ENCODE measurements around the gene OPTN.

Gene OPTN

DNA sequence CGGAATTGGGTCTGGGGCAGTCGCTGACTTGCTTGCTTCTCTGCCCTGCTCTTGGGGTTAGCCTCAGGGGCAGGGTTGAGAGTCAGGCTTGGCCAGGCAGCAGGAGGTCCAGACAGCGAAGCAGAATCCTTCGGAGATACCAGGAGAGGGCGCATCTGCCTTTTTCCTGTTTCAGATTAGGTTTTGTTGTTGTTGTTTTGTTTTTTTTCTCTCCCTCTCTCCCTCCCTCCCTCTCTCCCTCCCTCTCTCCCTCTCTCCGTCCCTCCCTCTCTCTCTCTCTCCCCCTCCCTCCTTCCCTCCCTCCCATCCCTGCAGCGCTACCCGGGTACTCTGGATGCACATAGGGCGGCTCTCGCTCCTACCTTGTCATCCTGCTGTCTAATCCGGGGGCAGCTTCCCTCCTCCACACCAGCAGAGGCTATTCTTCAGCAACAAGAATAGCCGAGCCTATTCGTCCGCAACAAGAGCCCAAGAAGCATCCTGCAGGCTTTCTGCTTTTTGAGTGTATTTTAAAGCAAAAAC is 758 bp upstream of the OPTN start:
- peak overlapping the region; percentile 40 for H3K27ac ChIP-seq
- TF ChIP-seq, protein P1, sequence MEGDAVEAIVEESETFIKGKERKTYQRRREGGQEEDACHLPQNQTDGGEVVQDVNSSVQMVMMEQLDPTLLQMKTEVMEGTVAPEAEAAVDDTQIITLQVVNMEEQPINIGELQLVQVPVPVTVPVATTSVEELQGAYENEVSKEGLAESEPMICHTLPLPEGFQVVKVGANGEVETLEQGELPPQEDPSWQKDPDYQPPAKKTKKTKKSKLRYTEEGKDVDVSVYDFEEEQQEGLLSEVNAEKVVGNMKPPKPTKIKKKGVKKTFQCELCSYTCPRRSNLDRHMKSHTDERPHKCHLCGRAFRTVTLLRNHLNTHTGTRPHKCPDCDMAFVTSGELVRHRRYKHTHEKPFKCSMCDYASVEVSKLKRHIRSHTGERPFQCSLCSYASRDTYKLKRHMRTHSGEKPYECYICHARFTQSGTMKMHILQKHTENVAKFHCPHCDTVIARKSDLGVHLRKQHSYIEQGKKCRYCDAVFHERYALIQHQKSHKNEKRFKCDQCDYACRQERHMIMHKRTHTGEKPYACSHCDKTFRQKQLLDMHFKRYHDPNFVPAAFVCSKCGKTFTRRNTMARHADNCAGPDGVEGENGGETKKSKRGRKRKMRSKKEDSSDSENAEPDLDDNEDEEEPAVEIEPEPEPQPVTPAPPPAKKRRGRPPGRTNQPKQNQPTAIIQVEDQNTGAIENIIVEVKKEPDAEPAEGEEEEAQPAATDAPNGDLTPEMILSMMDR (IDR thresholded peaks at IDR 0.05) = peak; percentile 55; the same call in 1 of the 2 replicates
- no peak for TF ChIP-seq ZFX (IDR thresholded peaks at IDR 0.05; ENCODE audit: borderline replicate concordance)

DNA sequence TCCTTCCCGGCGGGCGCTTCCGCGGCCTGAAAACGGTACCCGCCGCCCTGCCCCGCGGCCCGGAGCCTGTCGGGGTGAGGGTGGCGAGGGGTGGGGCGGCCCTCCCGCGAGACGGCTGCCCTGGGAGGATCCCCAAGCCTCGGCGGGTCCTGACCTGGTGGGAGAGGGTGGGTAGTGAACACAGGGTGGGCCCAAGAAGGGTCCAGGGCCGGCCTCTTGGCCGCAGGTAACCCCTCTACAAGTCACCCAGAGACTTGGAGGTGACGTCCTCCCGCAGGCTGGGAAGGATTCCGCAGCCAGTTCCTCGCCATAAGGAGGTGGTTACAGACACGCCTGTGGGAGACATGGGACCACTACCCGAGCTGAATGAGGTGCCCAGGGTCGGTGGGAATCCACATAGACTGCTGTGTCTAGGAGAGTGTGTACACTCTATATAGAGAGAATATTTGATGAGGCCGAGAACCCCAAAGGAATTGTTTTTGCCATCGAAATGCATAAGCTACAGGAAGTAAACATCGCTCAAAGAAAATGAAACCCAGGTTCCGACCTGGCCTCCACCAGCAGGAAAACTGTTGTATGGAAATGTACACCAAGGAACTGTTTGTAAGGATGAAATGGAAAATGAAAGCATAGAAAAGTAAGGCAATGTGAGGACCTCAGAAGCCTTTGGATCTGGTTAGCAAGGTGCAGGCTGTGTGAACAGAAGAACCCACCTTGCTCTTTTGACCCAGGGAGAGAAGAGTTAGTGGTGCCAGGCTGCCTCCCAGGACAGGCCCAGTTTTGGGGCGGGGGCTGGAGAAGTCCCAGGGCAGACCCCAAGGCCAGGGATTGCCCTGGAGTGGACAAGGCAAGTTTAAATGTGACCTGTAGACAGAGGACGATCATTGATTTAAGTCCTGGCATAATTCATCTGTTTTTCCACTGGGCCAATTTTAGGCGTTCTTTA is 659 bp downstream of the OPTN start:
- H3K27ac ChIP-seq = no peak overlapping the region; the same call in 1 of the 2 replicates

DNA sequence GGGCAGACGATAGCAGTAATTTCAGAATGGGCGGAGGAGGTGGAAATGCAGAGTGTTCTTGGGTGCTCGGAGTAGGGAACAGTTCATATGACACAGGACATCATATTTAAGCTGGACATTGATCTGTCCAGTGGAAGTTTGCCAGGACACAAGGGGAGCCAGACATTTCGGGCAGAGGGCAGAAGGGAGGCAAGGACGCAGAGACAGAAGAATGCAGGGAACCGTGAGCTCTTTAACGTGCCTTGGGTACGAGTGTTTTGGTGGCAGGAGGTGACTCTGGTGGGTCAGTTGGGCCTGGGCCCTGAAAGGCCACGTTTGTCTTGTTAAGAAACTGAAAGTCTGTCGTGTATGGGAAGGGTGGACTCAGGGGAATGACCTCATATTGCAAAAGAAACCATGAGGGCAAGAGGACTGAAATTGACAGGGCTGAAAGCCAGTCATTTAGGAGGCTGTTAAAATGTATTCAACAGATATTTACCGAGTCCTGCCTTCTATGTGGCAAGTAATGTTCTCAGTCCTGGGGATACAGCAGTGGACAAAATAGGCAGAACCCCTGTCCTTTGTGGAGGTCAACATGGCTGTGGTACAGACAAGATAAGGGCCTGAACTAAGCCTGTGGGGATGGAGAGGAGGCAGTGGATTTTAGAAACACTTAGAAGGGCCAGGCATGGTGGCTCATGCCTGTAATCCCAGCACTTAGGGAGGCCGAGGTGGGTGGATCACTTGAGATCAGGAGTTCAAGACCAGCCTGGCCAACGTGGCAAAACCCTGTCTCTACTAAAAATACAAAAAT is 2.2 kb downstream of the OPTN start:
- no peak overlapping the region for H3K27ac ChIP-seq
- TF ChIP-seq, protein P1 (IDR thresholded peaks at IDR 0.05) = no peak
- no peak for TF ChIP-seq ZFX (IDR thresholded peaks at IDR 0.05; ENCODE audit: borderline replicate concordance)

More for the DNA sequence above, 659 bp downstream of the OPTN start:
- TF ChIP-seq ZFX (IDR thresholded peaks at IDR 0.05; ENCODE audit: borderline replicate concordance) = no peak
- TF ChIP-seq, protein P1 (IDR thresholded peaks at IDR 0.05) = no peak

DNA sequence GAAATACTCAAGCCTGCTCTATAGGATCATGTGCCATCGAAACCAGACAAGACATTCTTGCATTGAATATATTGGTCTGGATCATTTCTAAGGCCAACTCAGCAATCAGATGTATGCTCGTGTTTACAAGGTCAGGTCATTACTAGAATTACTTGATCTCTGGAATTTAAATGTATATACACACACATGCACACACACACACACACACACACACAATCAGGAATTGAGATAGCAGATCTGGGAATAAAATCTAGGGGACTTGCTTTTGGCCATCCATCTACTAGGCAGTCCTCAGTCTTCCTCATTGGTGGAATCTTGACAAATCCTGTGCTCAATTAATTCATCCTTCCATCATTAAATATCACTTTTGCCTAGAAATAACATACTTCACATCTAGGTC is 3.6 kb downstream of the OPTN start:
- TF ChIP-seq ZFX (IDR thresholded peaks at IDR 0.05; ENCODE audit: borderline replicate concordance) = no peak
- TF ChIP-seq, protein P1 (IDR thresholded peaks at IDR 0.05) = no peak
- no peak overlapping the region for H3K27ac ChIP-seq

DNA sequence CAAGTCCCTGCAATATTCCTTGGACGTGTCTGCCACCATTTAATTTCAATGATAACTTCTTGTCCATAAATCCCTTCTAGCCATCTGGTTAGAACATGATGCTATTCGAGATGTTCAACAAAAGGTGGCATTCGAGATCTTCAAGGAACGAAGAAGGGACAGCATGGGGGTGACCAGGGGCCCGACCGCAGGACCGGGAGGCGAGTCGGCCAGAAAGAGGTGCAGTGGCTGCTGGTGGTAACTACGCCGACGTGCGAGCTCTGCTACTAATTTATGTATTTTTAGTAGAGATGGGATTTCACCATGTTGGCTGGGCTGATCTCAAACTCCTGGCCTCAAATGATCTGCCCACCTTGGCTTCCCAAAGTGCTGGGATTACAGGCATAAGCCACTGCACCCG is 4.7 kb downstream of the OPTN start:
- TF ChIP-seq ZFX (IDR thresholded peaks at IDR 0.05; ENCODE audit: borderline replicate concordance) = no peak
- TF ChIP-seq, protein P1 (IDR thresholded peaks at IDR 0.05) = no peak
- H3K27ac ChIP-seq = no peak overlapping the region

DNA sequence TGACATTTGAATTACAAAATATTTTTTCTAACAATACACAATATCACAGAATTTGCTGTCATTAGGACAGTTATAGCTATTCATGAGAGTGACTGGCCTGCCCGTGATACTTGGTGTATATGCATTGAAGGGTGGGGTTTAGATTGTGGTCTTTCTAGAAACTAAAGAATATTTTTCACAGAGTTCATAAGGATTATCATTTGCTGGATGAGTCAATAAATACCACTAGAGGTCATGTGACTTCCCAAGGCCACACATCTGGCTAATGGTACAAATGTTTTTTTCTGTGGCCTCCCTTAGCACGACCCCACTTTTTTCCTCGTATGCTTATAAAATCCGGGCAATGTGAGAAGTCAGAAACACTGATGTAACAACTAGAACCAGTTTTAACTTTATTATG is 5.2 kb downstream of the OPTN start:
- TF ChIP-seq, protein P1 (IDR thresholded peaks at IDR 0.05) = no peak
- TF ChIP-seq ZFX (IDR thresholded peaks at IDR 0.05; ENCODE audit: borderline replicate concordance) = no peak
- no peak overlapping the region for H3K27ac ChIP-seq

Measured in 22Rv1 (cell line).